ENCODE results near the gene GPHN. TPM values are rescaled to one million over a fixed set of nuclear protein-coding genes. Genes with fewer than 3 reads are reported as not detected.

The GPHN gene
- total and polyA plus RNA-seq, 10 of the 15 experiments (the other 5 are each of a cell fraction or from before 2014, with no cell fraction given): 22.3 to 48.8 (median 33.1) TPM

GRCh38 chr14:66955159-66955558 is 447.2 kb downstream of the GPHN start (continued):
- TF ChIP-seq USF1 (IDR thresholded peaks at IDR 0.05; ENCODE audit: borderline replicate concordance, extremely low read length, insufficient read depth, low read depth, low read length): no peak
- no peak for TF ChIP-seq IRF5 (IDR thresholded peaks at IDR 0.05; ENCODE audit: borderline replicate concordance)
- no peak for TF ChIP-seq KLF5 (IDR thresholded peaks at IDR 0.05; ENCODE audit: partially characterized antibody)
- no peak for TF ChIP-seq REST (IDR thresholded peaks at IDR 0.05; ENCODE audit: low read depth, low read length)
- TF ChIP-seq ZBED1 (IDR thresholded peaks at IDR 0.05; ENCODE audit: borderline replicate concordance): no peak
- no peak for TF ChIP-seq KDM1A (IDR thresholded peaks at IDR 0.05; ENCODE audit: borderline replicate concordance)
- TF ChIP-seq JUND (IDR thresholded peaks at IDR 0.05; ENCODE audit: low read depth, low read length): no peak
- TF ChIP-seq E2F4 (IDR thresholded peaks at IDR 0.05; ENCODE audit: low read depth, low read length): no peak
- no peak for TF ChIP-seq FOXK2 (IDR thresholded peaks at IDR 0.05)
- TF ChIP-seq YBX1 (IDR thresholded peaks at IDR 0.05): no peak
- no peak for TF ChIP-seq RUNX3 (IDR thresholded peaks at IDR 0.05; ENCODE audit: low read length)
- no peak for TF ChIP-seq ZSCAN29 (IDR thresholded peaks at IDR 0.05)
